ENCODE results near the gene SLK. TPM values are rescaled to one million over a fixed set of nuclear protein-coding genes. Genes with fewer than 3 reads are reported as not detected.

Gene SLK
- polyA plus RNA-seq, 1 of the 3 experiments (the other 2 are of a cell fraction), result 4.0 TPM

DNA sequence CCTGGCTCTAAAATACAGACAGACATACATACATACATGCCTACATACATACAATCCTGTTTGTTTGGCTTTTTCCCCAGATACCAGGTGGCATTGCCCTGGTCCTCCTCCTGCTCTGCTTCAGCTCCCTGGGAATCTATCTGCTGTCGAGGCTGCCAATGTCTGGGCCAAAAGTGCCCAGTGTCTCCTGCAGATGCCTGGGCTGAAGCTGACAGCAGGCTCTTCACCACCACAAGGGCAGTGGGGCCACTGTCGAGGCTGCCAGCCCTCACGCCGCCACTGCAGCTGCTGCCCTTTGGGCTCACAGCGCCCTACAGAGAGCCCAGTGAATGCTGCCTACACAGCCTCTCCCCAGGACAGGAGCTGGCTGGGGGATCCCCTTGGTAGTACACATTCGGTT, 30.9 kb upstream of the SLK start (continued):
- TF ChIP-seq FOSL2 (IDR thresholded peaks at IDR 0.05; ENCODE audit: borderline replicate concordance, low read depth), result no peak

DNA sequence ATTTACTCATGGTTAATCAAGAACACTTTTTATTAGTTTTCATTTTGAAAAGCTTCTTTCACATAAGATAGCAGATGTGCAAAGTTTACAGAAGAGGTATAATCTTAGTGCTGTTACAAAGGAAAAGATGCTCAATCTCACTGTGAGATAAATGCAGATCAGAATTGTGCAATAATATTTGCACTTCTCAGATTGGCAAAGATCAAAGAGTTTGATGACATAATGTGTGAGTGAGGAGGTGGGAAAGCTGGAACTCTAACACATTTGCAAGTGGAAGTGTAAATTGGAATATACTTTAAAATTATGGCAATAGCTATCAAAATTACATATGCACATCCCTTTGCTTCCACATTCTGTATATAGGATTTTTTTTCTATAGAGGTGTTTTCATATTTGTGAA, 27.4 kb upstream of the SLK start:
- peaks cover 0 to 5% of the 10 kb centered on the region in 2 experiments; a peak in 1 of 4 replicates for H3K4me1 ChIP-seq (ENCODE audit: control insufficient read depth in 1 of 2, insufficient read depth in 2 of 2, low read depth in 1 of 2, low read length in 1 of 2)
- ChIA-PET CTCF (no interaction called here), POLR2A (no interaction called here)
- H3K4me3 ChIP-seq (ENCODE audit: low read depth in 2 of 2, low read length in 1 of 2), result no peak overlapping the region
- H3K9me3 ChIP-seq, result no peaks in the 10 kb centered on the region
- no peak overlapping the region for H2AFZ ChIP-seq (ENCODE audit: low read depth)
- no peaks in the 10 kb centered on the region for H3K27me3 ChIP-seq (ENCODE audit: insufficient read depth)
- H3F3A ChIP-seq (replicated peaks; ENCODE audit: insufficient read depth), result no peaks in the 10 kb centered on the region
- no peaks in the 10 kb centered on the region for H3K36me3 ChIP-seq (replicated peaks in 1 of 2; ENCODE audit: control insufficient read depth in 1 of 2, insufficient read depth in 2 of 2, low read length in 1 of 2)
- H4K20me1 ChIP-seq (ENCODE audit: insufficient read depth), result no peaks in the 10 kb centered on the region
- DNase-seq, result no peak
- no peak overlapping the region for H3K4me2 ChIP-seq
- H3K9ac ChIP-seq, result no peak overlapping the region
- H3K27ac ChIP-seq (ENCODE audit: low read depth in 2 of 2, low read length in 1 of 2), result no peak overlapping the region
- no peaks in the 10 kb centered on the region; the same call in 1 of the 2 replicates for H3K9me2 ChIP-seq
- TF ChIP-seq TCF12 (IDR thresholded peaks at IDR 0.05) (no peak), NFIC (IDR thresholded peaks at IDR 0.05; ENCODE audit: borderline replicate concordance) (no peak), ZBTB33 (IDR thresholded peaks at IDR 0.05; ENCODE audit: borderline replicate concordance, low read depth) (no peak), MXI1 (IDR thresholded peaks at IDR 0.05; ENCODE audit: low read depth, low read length) (no peak), EP300 (IDR thresholded peaks at IDR 0.05; ENCODE audit: borderline replicate concordance in 1 of 2, low read depth in 1 of 2, low read length in 1 of 2) (no peak), YY1 (IDR thresholded peaks at IDR 0.05; ENCODE audit: low read depth) (no peak), TAF1 (IDR thresholded peaks at IDR 0.05; ENCODE audit: borderline replicate concordance, low read depth, low read length) (no peak), ELF1 (IDR thresholded peaks at IDR 0.05) (no peak), FOXJ3 (CRISPR knock-in tag; IDR thresholded peaks at IDR 0.05) (no peak), RXRA (IDR thresholded peaks at IDR 0.05; ENCODE audit: borderline replicate concordance, low read depth) (no peak), NRF1 (IDR thresholded peaks at IDR 0.05; ENCODE audit: low read depth, low read length) (no peak), TEAD4 (IDR thresholded peaks at IDR 0.05; ENCODE audit: borderline replicate concordance, insufficient read depth) (no peak)
- TF ChIP-seq, protein P1, sequence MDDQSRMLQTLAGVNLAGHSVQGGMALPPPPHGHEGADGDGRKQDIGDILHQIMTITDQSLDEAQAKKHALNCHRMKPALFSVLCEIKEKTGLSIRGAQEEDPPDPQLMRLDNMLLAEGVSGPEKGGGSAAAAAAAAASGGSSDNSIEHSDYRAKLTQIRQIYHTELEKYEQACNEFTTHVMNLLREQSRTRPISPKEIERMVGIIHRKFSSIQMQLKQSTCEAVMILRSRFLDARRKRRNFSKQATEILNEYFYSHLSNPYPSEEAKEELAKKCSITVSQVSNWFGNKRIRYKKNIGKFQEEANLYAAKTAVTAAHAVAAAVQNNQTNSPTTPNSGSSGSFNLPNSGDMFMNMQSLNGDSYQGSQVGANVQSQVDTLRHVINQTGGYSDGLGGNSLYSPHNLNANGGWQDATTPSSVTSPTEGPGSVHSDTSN (IDR thresholded peaks at IDR 0.05), result no peak
- no peaks in the 10 kb centered on the region for H3K79me2 ChIP-seq (ENCODE audit: insufficient read depth)

GRCh38 chr10:103941801-103942200, 25.1 kb upstream of the SLK start:
- H3K4me2 ChIP-seq, result no peak overlapping the region
- no peaks in the 10 kb centered on the region for H3K79me2 ChIP-seq (ENCODE audit: insufficient read depth)
- H2AFZ ChIP-seq (ENCODE audit: low read depth), result no peak overlapping the region
- POLR2A ChIA-PET, result no interaction called here
- no peak overlapping the region for H3K9ac ChIP-seq
- H3K27ac ChIP-seq (ENCODE audit: low read depth in 2 of 2, low read length in 1 of 2), result no peak overlapping the region
- H3K4me1 ChIP-seq (ENCODE audit: control insufficient read depth in 1 of 2, insufficient read depth in 2 of 2, low read depth in 1 of 2, low read length in 1 of 2), result no peaks in the 10 kb centered on the region
- H3F3A ChIP-seq (replicated peaks; ENCODE audit: insufficient read depth), result no peaks in the 10 kb centered on the region
- H3K27me3 ChIP-seq (ENCODE audit: insufficient read depth), result no peaks in the 10 kb centered on the region
- no peak for DNase-seq
- CTCF ChIA-PET, result interaction anchor here (2.0 kb wide), 1 partner anchor 13 kb away, joined by 8 read pairs; no protein-coding TSS in a partner anchor
- no peak overlapping the region for H3K4me3 ChIP-seq (ENCODE audit: low read depth in 2 of 2, low read length in 1 of 2)
- H3K9me2 ChIP-seq, result no peaks in the 10 kb centered on the region; the same call in 1 of the 2 replicates
- H3K9me3 ChIP-seq, result no peaks in the 10 kb centered on the region
- no peaks in the 10 kb centered on the region for H3K36me3 ChIP-seq (replicated peaks in 1 of 2; ENCODE audit: control insufficient read depth in 1 of 2, insufficient read depth in 2 of 2, low read length in 1 of 2)
- 80% methylated on average over 2 of the region's 2 CpGs for WGBS (ENCODE audit: low lambda C conversion rate)
- H4K20me1 ChIP-seq (ENCODE audit: insufficient read depth), result no peaks in the 10 kb centered on the region
- no peak for TF ChIP-seq CHD2 (IDR thresholded peaks at IDR 0.05; ENCODE audit: low read length, partially characterized antibody)
- TF ChIP-seq EZH2phosphoT487 (IDR thresholded peaks at IDR 0.05; ENCODE audit: borderline replicate concordance, low read depth), result no peak
- TF ChIP-seq NFIC (IDR thresholded peaks at IDR 0.05; ENCODE audit: borderline replicate concordance), result no peak
- no peak for TF ChIP-seq RFX5 (IDR thresholded peaks at IDR 0.05; ENCODE audit: low read length)
- TF ChIP-seq YY1 (IDR thresholded peaks at IDR 0.05; ENCODE audit: low read depth), result no peak
- TF ChIP-seq REST (IDR thresholded peaks at IDR 0.05; ENCODE audit: low read depth, low read length), result no peak
- TF ChIP-seq, protein P2, sequence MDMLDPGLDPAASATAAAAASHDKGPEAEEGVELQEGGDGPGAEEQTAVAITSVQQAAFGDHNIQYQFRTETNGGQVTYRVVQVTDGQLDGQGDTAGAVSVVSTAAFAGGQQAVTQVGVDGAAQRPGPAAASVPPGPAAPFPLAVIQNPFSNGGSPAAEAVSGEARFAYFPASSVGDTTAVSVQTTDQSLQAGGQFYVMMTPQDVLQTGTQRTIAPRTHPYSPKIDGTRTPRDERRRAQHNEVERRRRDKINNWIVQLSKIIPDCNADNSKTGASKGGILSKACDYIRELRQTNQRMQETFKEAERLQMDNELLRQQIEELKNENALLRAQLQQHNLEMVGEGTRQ (IDR thresholded peaks at IDR 0.05; ENCODE audit: borderline replicate concordance, low read depth, low read length), result no peak
- no peak for TF ChIP-seq EP300 (IDR thresholded peaks at IDR 0.05; ENCODE audit: borderline replicate concordance in 1 of 2, low read depth in 1 of 2, low read length in 1 of 2)
